HG03196 (cell line): ENCODE measurements around the gene SKIC2.
"Not testable (repeated sequence)": the region's sequence is repeated elsewhere in the genome, so short reads cannot be mapped to it uniquely, and the experiment has no call there.

Experiments used
- ATAC-seq: cut with Tn5 transposase; IDR thresholded peaks from one replicate; pipeline ENCODE4 v1.9.1; 2021; ENCODE audit not compliant: unreplicated experiment

Gene SKIC2

GRCh38 chr6:31958741-31959739 lies at the start of gene SKIC2, which contains the start of gene NELFE:
SKIC2 (plus strand) TSS chr6:31959175; CDS start chr6:31959193, 18 bp downstream.
NELFE (minus strand) TSS chr6:31958971; CDS start chr6:31958446, 525 bp downstream.
- peak; percentile 94 for ATAC-seq

GRCh38 chr6:31909298-31909697 lies 49.7 kb upstream of the SKIC2 start:
- ATAC-seq, result not testable (repeated sequence)

GRCh38 chr6:31911826-31912585 lies 47.0 kb upstream of the SKIC2 start:
- no peak for ATAC-seq

- ATAC-seq, result no peak
Measured at GRCh38 chr6:31915351-31915750, 43.6 kb upstream of the SKIC2 start.

GRCh38 chr6:31915756-31916155 lies 43.2 kb upstream of the SKIC2 start:
- no peak for ATAC-seq

GRCh38 chr6:31918069-31918720 lies 40.8 kb upstream of the SKIC2 start:
- no peak for ATAC-seq

GRCh38 chr6:31919624-31920303 lies 39.2 kb upstream of the SKIC2 start:
- no peak for ATAC-seq

GRCh38 chr6:31920811-31921210 lies 38.2 kb upstream of the SKIC2 start:
- no peak for ATAC-seq

GRCh38 chr6:31922942-31923341 lies 36.0 kb upstream of the SKIC2 start:
- no peak for ATAC-seq

- no peak for ATAC-seq
Measured at GRCh38 chr6:31927242-31927862, 31.6 kb upstream of the SKIC2 start, which contains the start of gene C2. C2 (plus strand) TSS chr6:31927717; CDS start chr6:31927753, 36 bp downstream.

- no peak for ATAC-seq
Measured at GRCh38 chr6:31927863-31928671, 30.9 kb upstream of the SKIC2 start.

GRCh38 chr6:31928672-31928939 lies 30.4 kb upstream of the SKIC2 start:
- no peak for ATAC-seq

- no peak for ATAC-seq
Measured at GRCh38 chr6:31930962-31931361, 28.0 kb upstream of the SKIC2 start.

GRCh38 chr6:31932137-31932536 lies 26.8 kb upstream of the SKIC2 start:
- not testable (repeated sequence) for ATAC-seq

GRCh38 chr6:31933537-31933936 lies 25.4 kb upstream of the SKIC2 start:
- no peak for ATAC-seq

- no peak for ATAC-seq
Measured at GRCh38 chr6:31935021-31935420, 24.0 kb upstream of the SKIC2 start.

- no peak for ATAC-seq
Measured at GRCh38 chr6:31935823-31936222, 23.2 kb upstream of the SKIC2 start.

- no peak for ATAC-seq
Measured at GRCh38 chr6:31940256-31940664, 18.7 kb upstream of the SKIC2 start.

- no peak for ATAC-seq
Measured at GRCh38 chr6:31943742-31944141, 15.2 kb upstream of the SKIC2 start.

- no peak for ATAC-seq
Measured at GRCh38 chr6:31945154-31945506, 13.8 kb upstream of the SKIC2 start.
